Effector memory CD4-positive, alpha-beta T cell (primary cell): ENCODE measurements around the gene IFT57.

Experiments
- DNase-seq, 3 donors: peaks; one replicate each; pipeline ENCODE4 v3.0.0-alpha.2; 2020
- H3K27ac ChIP-seq: 2 replicates; pipeline ENCODE4 v1.7.0; 2013; ENCODE audit warnings: mild to moderate bottlenecking, low read length, moderate library complexity; ENCODE audit not compliant: insufficient read depth, poor library complexity, severe bottlenecking
- H3K27me3 ChIP-seq: replicated peaks from 2 replicates; pipeline ENCODE4 v1.7.0; 2013; ENCODE audit warnings: mild to moderate bottlenecking, low read length; ENCODE audit not compliant: insufficient read depth, control insufficient read depth, poor library complexity, severe bottlenecking
- H3K36me3 ChIP-seq: 2 replicates; pipeline ENCODE4 v1.7.0; 2013; ENCODE audit warnings: mild to moderate bottlenecking, low read length, moderate library complexity; ENCODE audit not compliant: control insufficient read depth, insufficient read depth
- H3K4me1 ChIP-seq: 2 replicates; pipeline ENCODE4 v1.7.0; 2013; ENCODE audit warnings: low read length, mild to moderate bottlenecking; ENCODE audit not compliant: control insufficient read depth, insufficient read depth, poor library complexity, severe bottlenecking
- H3K4me3 ChIP-seq: 2 replicates; pipeline ENCODE4 v1.7.0; 2013; ENCODE audit warnings: low read length, low read depth, mild to moderate bottlenecking; ENCODE audit not compliant: insufficient read depth, poor library complexity, severe bottlenecking
- H3K9me3 ChIP-seq: 2 replicates; pipeline ENCODE4 v1.7.0; 2013; ENCODE audit warnings: mild to moderate bottlenecking, low read length, moderate library complexity; ENCODE audit not compliant: control insufficient read depth

Gene IFT57

DNA sequence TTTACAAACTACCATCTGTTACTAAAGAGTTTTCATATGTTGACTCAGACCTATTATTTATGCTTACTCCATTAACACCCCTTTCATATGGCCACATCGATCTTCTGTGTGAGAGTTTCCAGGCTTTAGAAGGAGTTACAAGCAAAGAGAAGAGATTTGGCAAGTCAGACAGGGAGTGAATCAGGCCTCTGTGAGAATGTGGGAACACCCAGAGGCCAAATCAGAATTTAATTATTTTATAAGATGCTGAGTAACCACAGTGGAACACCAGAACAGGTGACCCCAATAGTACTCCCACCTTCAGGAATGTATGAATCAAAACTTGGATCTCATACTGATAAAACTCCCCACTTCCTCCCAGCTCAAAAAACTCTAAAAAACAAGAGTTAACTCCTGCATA is 42.0 kb downstream of the IFT57 start:
- Histone ChIP-seq H3K27me3 (no peaks in the 10 kb centered on the region), H3K4me3 (no peak overlapping the region), H3K27ac (no peak overlapping the region), H3K36me3 (no peaks in the 10 kb centered on the region), H3K9me3 (no peaks in the 10 kb centered on the region), H3K4me1 (no peaks in the 10 kb centered on the region)
- DNase-seq = no peak

DNA sequence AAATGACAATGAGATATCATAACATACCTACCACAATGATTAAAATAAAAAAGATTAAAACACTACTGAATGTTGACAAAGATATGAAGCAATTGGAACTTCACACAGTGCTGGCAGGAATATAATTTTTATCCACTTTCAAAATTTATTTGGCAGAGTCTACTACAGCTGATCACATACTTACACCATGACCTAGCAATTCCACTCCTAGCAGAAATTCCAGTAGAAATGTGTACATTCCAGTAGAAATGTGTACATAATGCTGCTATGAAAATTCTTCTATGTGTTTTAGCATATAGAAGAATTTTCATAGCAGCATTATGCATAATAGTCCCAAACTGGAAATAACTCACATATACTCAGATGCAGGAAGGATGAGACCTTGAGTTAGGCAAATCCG is 43.5 kb downstream of the IFT57 start:
- Histone ChIP-seq H3K27me3 (no peaks in the 10 kb centered on the region), H3K4me1 (no peaks in the 10 kb centered on the region), H3K36me3 (no peaks in the 10 kb centered on the region), H3K4me3 (no peak overlapping the region), H3K9me3 (no peaks in the 10 kb centered on the region), H3K27ac (no peak overlapping the region)
- no peak for DNase-seq

DNA sequence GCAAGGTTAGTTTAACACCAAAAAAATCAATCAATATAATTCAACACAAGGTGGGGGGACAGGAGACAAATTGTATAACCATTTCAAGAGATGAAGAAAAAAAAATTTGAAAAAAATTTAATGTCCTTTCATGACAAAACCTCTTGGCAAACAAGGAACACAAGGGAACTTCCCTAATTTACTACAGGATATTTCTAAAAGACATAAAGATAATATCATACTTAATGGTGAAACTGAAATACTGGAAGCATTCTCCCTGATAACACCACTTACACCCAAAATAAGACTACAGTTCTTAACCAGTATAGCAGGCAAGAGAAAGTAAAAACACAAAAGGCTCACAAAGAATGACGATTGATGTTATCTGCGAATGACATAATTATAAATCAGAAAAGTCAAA is 44.7 kb downstream of the IFT57 start:
- H3K27me3 ChIP-seq = no peaks in the 10 kb centered on the region
- no peaks in the 10 kb centered on the region for H3K4me1 ChIP-seq
- H3K36me3 ChIP-seq = no peaks in the 10 kb centered on the region
- DNase-seq = no peak
- H3K4me3 ChIP-seq = no peak overlapping the region
- no peaks in the 10 kb centered on the region for H3K9me3 ChIP-seq
- no peak overlapping the region for H3K27ac ChIP-seq

DNA sequence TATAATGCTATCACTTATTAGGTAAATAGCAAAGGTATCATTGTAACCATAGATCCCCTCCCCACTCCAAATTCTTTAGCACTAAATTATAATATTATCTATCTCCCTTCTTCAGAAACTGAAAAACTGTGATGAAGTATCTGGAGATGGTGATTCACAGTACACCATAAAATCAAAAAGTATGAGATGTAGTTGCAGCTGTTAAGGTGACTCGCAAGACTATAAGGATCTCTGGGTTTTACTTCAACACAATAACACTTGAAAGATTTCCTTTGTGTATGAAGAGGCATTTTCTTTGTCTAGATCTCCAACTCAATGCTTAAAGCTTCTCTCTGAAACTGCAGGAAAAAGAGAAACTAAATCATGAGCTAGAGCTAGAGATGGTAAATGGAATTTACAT is 46.9 kb downstream of the IFT57 start:
- H3K27me3 ChIP-seq = no peaks in the 10 kb centered on the region
- H3K4me3 ChIP-seq = no peak overlapping the region
- no peaks in the 10 kb centered on the region for H3K36me3 ChIP-seq
- no peaks in the 10 kb centered on the region for H3K4me1 ChIP-seq
- no peak for DNase-seq
- no peak overlapping the region for H3K27ac ChIP-seq
- no peaks in the 10 kb centered on the region for H3K9me3 ChIP-seq

DNA sequence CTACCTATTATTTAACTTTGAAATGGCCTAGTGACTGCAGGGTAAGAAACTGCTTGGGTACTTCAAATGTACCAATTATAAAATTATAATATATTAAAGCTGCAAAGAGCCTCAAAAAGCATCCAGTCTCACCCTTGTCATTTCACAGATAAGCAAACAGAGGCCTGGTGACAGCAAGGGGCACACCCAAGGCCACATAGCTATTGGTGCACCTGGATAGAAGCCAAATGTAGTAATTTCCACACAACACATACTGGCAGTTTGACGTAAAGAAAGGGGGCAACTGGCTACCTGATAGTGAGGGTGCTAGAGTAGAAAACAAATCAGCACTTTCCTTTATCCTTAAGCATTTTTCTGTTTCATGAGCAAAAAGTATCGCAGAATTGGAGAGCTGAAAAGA is 51.1 kb downstream of the IFT57 start:
- Histone ChIP-seq H3K27me3 (no peaks in the 10 kb centered on the region), H3K9me3 (no peaks in the 10 kb centered on the region), H3K27ac (no peak overlapping the region), H3K36me3 (no peaks in the 10 kb centered on the region), H3K4me1 (no peaks in the 10 kb centered on the region), H3K4me3 (no peak overlapping the region)
- DNase-seq = no peak

DNA sequence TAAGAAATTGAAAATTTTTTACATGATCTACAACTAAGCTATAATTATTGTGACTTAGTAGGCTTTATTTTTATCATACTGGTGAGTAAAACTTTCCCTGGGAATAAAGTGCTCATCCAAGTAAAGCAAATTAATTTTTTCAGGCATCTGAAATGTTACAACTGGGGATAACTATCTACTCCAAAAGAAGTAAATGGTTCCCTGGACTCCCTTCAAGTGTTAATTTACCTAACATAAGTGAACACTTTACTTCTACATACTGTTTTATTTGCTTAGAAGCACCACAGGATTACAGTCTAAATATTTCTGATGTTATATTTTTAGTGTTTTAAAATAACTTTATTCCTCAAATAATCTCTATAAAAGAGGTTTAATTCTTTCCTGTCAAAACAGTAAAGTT is 57.8 kb downstream of the IFT57 start:
- no peak for DNase-seq
- Histone ChIP-seq H3K4me1 (no peaks in the 10 kb centered on the region), H3K36me3 (peaks cover 3% of the 10 kb centered on the region), H3K27ac (no peak overlapping the region), H3K4me3 (no peak overlapping the region), H3K9me3 (no peaks in the 10 kb centered on the region), H3K27me3 (no peaks in the 10 kb centered on the region)

DNA sequence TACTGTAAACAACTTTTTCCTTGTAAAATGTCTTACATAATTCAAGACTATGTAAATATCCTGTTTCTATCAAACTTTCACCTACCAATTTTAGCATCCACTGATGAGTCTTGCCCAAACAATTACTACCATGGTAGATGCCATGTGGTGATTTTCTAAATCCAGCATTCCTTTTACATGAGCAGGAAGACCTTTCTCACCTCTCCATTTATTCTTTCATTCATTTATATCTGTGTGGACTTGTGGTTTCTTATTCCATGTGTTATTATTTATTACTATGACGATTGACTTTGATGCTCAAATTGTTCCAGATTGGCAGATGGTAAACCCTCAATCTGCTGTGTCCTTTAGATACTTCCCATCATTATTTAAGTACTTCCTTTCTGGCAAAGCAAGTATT is 62.4 kb downstream of the IFT57 start:
- no peak overlapping the region for H3K4me3 ChIP-seq
- H3K4me1 ChIP-seq = no peaks in the 10 kb centered on the region
- H3K27me3 ChIP-seq = no peaks in the 10 kb centered on the region
- H3K36me3 ChIP-seq = peaks cover 3% of the 10 kb centered on the region
- DNase-seq = no peak
- no peaks in the 10 kb centered on the region for H3K9me3 ChIP-seq
- no peak overlapping the region for H3K27ac ChIP-seq

DNA sequence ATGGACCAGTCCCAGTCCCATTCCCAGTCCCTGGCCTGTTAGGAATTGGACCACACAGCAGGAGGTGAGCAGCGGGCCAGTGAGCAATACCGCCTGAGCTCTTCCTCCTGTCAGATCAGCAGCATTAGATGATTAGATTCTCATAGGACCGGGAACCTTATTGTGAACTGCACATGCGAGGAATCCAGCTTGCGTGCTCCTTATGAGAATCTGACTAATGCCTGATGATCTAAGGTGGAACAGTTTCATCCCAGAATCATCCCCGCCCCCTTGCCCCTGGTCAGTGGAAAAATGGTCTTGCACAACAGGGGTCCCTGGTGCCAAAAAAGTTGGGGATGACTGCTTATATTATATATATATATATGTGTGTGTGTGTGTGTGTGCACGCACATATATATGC is 63.1 kb downstream of the IFT57 start:
- H3K4me3 ChIP-seq = no peak overlapping the region
- H3K27me3 ChIP-seq = no peaks in the 10 kb centered on the region
- DNase-seq = no peak
- peaks cover 3% of the 10 kb centered on the region for H3K36me3 ChIP-seq
- H3K27ac ChIP-seq = no peak overlapping the region
- H3K9me3 ChIP-seq = no peaks in the 10 kb centered on the region
- no peaks in the 10 kb centered on the region for H3K4me1 ChIP-seq

DNA sequence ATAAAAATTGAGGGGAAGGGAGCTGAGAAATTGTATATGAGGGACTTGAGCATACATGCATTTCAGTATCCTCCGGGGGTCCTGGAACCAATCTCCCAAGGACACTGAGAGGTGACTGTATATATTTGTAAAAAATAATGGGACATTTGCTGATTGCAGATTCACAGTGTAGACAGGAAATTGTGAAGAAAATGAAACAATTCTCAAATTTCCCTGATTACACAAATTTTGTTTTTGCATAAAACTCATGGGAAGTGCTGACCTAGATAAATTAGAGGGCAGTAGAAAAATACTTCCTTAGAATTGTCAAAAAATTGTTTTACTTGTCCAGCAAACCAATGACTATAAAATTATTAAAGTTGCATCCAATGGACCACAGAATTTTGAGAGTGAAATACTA is 64.0 kb downstream of the IFT57 start:
- H3K27me3 ChIP-seq = no peaks in the 10 kb centered on the region
- H3K36me3 ChIP-seq = peaks cover 3% of the 10 kb centered on the region
- DNase-seq = no peak
- no peak overlapping the region for H3K27ac ChIP-seq
- no peaks in the 10 kb centered on the region for H3K4me1 ChIP-seq
- H3K4me3 ChIP-seq = no peak overlapping the region
- H3K9me3 ChIP-seq = no peaks in the 10 kb centered on the region

DNA sequence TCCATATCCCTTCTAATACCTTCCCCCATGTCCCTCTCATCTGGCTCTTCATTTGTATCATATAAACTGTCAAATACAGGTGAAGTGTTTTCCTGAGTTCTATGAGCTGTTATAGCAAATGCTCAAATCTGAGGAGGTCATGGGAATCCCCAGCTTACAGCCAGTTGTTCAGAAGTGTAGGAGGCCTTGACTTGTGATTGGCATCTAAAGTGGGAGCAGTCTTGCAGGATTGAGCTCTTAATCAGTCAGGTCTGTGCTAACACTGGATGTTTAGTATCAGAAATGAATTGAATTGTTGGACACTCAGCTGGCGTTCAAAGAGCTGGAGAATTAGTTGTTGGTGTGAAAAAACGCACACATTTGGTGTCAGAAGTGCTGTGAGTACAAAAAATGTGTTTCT is 65.0 kb downstream of the IFT57 start:
- Histone ChIP-seq H3K4me3 (no peak overlapping the region), H3K4me1 (no peaks in the 10 kb centered on the region), H3K27me3 (no peaks in the 10 kb centered on the region), H3K9me3 (no peaks in the 10 kb centered on the region), H3K27ac (no peak overlapping the region), H3K36me3 (peaks cover 3% of the 10 kb centered on the region)
- no peak for DNase-seq

DNA sequence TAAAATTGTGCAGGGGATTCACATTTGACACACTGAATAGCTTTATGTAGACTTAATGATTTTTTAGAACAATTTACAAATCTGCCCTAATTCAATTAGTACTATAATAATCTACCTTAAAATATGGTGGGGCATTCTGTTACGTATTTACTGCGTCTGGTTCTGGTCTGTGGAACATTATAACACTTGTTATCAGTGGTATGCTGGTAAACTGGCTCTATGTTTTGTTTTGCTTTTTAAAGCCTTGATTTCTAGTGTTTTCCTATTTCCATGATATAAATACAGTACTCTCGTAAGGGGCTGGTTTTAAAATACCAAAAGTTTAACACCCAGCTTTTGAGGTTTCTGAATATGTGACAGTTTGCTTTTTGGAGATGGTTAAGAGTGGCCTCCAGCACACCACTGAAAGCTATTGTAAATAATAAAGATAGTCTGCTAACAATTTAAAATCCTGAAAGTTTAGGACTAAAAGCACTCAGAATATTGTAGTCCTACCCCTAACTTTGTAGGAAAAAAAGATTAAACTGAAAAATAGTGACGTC is 65.8 kb downstream of the IFT57 start:
- Histone ChIP-seq H3K4me3 (no peak overlapping the region), H3K27ac (no peak overlapping the region), H3K36me3 (no peaks in the 10 kb centered on the region), H3K9me3 (no peaks in the 10 kb centered on the region), H3K4me1 (no peaks in the 10 kb centered on the region), H3K27me3 (no peaks in the 10 kb centered on the region)
- DNase-seq = no peak
